OCI-LY1 (cell line): ENCODE results near the gene C19orf44.

ENCODE experiments used
- H2AFZ ChIP-seq: fragments of 200-600 bp; sonication (generic), shearing (Covaris generic); 2 replicates; pipeline ENCODE4 v1.6.0; 2014; ENCODE audit warnings: antibody characterized with exemption, mild to moderate bottlenecking, low read length
- H3F3A ChIP-seq: fragments of 200-600 bp; sonication (generic), shearing (Covaris generic); 2 replicates; pipeline ENCODE4 v1.6.0; 2014; ENCODE audit warnings: mild to moderate bottlenecking, antibody characterized with exemption, low read length, moderate library complexity; ENCODE audit not compliant: insufficient read depth
- H3K27ac ChIP-seq: fragments of 200-600 bp; sonication (generic); 2 replicates; pipeline ENCODE4 v1.5.1; 2014; ENCODE audit warnings: low read length, mixed run types, mild to moderate bottlenecking, low read depth; ENCODE audit not compliant: poor library complexity, severe bottlenecking
- H3K27me3 ChIP-seq: fragments of 200-600 bp; sonication (generic); 2 replicates; pipeline ENCODE4 v1.6.0; 2014; ENCODE audit warnings: antibody characterized with exemption, mild to moderate bottlenecking, low read length, moderate library complexity; ENCODE audit not compliant: insufficient read depth
- H3K36me3 ChIP-seq: fragments of 200-600 bp; sonication (generic); 2 replicates; pipeline ENCODE4 v1.6.1; 2014; ENCODE audit warnings: mild to moderate bottlenecking, antibody characterized with exemption, low read length, moderate library complexity, mixed read lengths; ENCODE audit not compliant: insufficient read depth
- H3K4me1 ChIP-seq: fragments of 200-600 bp; sonication (generic); 2 replicates; pipeline ENCODE4 v1.5.1; 2014; ENCODE audit warnings: mild to moderate bottlenecking, low read length, moderate library complexity; ENCODE audit not compliant: insufficient read depth, severe bottlenecking
- H3K4me2 ChIP-seq: fragments of 200-600 bp; sonication (generic), shearing (Covaris generic); 2 replicates; pipeline ENCODE4 v1.6.1; 2014; ENCODE audit warnings: low read length
- H3K4me3 ChIP-seq: fragments of 200-600 bp; sonication (generic); 2 replicates; pipeline ENCODE4 v1.5.1; 2014; ENCODE audit warnings: low read length, low read depth, mild to moderate bottlenecking, mixed read lengths; ENCODE audit not compliant: poor library complexity, severe bottlenecking
- H3K79me2 ChIP-seq: fragments of 200-600 bp; shearing (Covaris generic); 2 replicates; pipeline ENCODE4 v1.6.1; 2016; ENCODE audit warnings: mixed run types, low read length, mixed read lengths; ENCODE audit not compliant: insufficient read depth
- H3K9ac ChIP-seq: fragments of 200-600 bp; sonication (generic), shearing (Covaris generic); 2 replicates; pipeline ENCODE4 v1.6.1; 2014; ENCODE audit warnings: mild to moderate bottlenecking, low read length, mixed read lengths
- H3K9me2 ChIP-seq: fragments of 200-600 bp; sonication (generic), shearing (Covaris generic); 2 replicates; pipeline ENCODE4 v1.6.1; 2014; ENCODE audit warnings: low read depth, mild to moderate bottlenecking, low read length, mixed read lengths
- H3K9me3 ChIP-seq: fragments of 200-600 bp; shearing (Covaris generic); 2 replicates; pipeline ENCODE4 v1.6.1; 2014; ENCODE audit warnings: low read length, mixed read lengths
- H4K20me1 ChIP-seq: fragments of 200-600 bp; sonication (generic), shearing (Covaris generic); 2 replicates; pipeline ENCODE4 v1.6.0; 2016; ENCODE audit warnings: mild to moderate bottlenecking, low read length; ENCODE audit not compliant: insufficient read depth
- EZH2 ChIP-seq: fragments of 200-600 bp; sonication (generic), shearing (Covaris generic); IDR thresholded peaks from 2 replicates; pipeline ENCODE4 v1.8.0; 2017; ENCODE audit warnings: borderline replicate concordance, mixed run types, mild to moderate bottlenecking, antibody characterized with exemption, low read length, moderate library complexity, mixed read lengths
- TF ChIP-seq, protein P1 (sequence below): fragments of 200-600 bp; sonication (generic), shearing (Covaris generic); IDR thresholded peaks from 2 replicates; pipeline ENCODE4 v1.5.1; 2017; ENCODE audit warnings: mild to moderate bottlenecking, antibody characterized with exemption, low read length, moderate library complexity, mixed read lengths

Gene C19orf44

DNA sequence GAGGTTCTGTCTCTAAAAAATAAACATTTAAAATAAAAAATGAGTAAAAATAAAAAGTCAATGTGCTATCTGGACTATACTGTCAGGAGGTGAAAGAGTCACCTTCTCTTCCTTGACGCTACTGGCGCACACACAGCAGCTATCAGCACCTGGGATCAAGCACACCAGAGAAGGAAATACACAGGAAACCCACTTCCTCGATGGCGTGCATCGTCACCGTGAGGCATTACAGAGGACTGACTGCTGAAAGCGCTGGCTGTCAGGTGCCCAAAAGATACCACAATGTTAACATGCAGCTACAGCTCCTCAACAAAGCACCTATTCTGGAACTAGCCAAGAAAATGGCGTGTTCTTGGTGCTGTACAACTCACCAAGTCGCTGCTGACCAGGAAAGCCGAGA is 70.0 kb downstream of the C19orf44 start:
- no peak overlapping the region for H3K9ac ChIP-seq
- H3K27ac ChIP-seq = no peak overlapping the region
- peaks cover 15% of the 10 kb centered on the region for H3K4me1 ChIP-seq
- no peaks in the 10 kb centered on the region for H3K9me2 ChIP-seq
- H3K36me3 ChIP-seq = peaks cover 82% of the 10 kb centered on the region
- TF ChIP-seq, protein P1, sequence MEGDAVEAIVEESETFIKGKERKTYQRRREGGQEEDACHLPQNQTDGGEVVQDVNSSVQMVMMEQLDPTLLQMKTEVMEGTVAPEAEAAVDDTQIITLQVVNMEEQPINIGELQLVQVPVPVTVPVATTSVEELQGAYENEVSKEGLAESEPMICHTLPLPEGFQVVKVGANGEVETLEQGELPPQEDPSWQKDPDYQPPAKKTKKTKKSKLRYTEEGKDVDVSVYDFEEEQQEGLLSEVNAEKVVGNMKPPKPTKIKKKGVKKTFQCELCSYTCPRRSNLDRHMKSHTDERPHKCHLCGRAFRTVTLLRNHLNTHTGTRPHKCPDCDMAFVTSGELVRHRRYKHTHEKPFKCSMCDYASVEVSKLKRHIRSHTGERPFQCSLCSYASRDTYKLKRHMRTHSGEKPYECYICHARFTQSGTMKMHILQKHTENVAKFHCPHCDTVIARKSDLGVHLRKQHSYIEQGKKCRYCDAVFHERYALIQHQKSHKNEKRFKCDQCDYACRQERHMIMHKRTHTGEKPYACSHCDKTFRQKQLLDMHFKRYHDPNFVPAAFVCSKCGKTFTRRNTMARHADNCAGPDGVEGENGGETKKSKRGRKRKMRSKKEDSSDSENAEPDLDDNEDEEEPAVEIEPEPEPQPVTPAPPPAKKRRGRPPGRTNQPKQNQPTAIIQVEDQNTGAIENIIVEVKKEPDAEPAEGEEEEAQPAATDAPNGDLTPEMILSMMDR = no peak
- no peak for TF ChIP-seq EZH2
- no peak overlapping the region for H3K4me2 ChIP-seq
- H3K4me3 ChIP-seq = no peak overlapping the region
- no peaks in the 10 kb centered on the region for H3F3A ChIP-seq
- H3K27me3 ChIP-seq = no peaks in the 10 kb centered on the region
- no peak overlapping the region for H2AFZ ChIP-seq
- H4K20me1 ChIP-seq = no peaks in the 10 kb centered on the region
- H3K9me3 ChIP-seq = no peaks in the 10 kb centered on the region
- H3K79me2 ChIP-seq = no peaks in the 10 kb centered on the region; the same call in 1 of the 2 replicates

DNA sequence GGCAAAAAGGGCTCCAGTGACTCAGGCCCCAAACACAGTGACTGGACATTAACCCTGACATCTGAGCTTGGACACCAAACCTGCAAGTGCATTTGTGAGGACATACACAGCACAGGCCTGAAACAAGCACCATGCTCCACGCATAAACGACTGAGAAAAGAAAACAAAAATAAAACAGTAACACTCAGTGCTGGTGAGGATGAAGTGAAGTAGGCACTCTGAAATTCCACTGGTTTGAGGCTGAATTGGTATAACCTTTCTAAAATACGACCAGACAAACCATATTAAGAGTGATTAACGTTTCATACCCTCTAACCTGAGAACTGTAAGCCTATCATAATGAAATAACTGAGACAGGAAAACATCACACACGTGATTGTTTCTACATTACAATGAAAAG is 70.5 kb downstream of the C19orf44 start:
- Histone ChIP-seq H3K79me2 (peaks cover 5% of the 10 kb centered on the region), H3K27me3 (no peaks in the 10 kb centered on the region), H3K9ac (no peak overlapping the region), H3K4me1 (peaks cover 19% of the 10 kb centered on the region), H3K9me2 (no peaks in the 10 kb centered on the region), H3K27ac (no peak overlapping the region), H3K9me3 (no peaks in the 10 kb centered on the region), H3F3A (no peaks in the 10 kb centered on the region), H4K20me1 (no peaks in the 10 kb centered on the region), H2AFZ (no peak overlapping the region), H3K36me3 (peaks cover 77% of the 10 kb centered on the region), H3K4me3 (no peak overlapping the region), H3K4me2 (no peak overlapping the region)
- TF ChIP-seq, protein P1 = no peak
- TF ChIP-seq EZH2 = no peak

DNA sequence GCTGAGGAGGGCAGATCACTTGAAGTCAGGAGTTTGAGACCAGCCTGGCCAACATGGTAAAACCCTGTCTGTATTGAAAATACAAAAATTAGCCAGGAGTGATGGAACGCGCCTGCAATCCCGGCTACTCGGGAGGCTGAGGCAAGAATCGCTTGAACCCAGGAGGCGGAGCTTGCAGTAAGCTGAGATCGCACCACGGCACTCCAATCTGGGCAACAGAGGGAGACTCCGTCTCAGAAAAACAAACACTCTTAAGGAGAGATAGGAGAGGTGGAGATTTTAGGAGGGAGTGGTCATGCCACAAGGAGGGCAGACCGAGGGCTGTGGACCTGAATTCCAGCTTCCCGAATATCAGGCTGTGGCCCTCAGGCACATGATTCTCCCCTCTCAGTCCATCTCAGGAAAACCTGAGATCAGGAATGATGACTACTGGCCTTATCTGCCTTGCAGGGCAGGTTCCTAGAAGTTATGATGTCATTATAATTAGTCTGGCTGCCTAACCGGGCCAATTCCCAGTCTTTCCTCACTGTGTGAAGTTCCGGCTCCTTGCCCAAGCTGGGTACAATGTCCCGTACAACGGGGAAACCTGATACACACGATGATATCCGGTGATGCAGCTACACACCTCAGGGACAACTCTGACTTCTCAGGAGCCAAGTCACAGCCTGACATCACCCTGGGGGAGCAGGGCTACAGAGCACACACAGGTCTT is 73.6 kb downstream of the C19orf44 start:
- H3K4me3 ChIP-seq = no peak overlapping the region
- H3K27me3 ChIP-seq = no peaks in the 10 kb centered on the region
- no peak overlapping the region for H3K27ac ChIP-seq
- no peaks in the 10 kb centered on the region; the same call in 1 of the 2 replicates for H3F3A ChIP-seq
- H4K20me1 ChIP-seq = no peaks in the 10 kb centered on the region
- H3K4me2 ChIP-seq = no peak overlapping the region
- peaks cover 37% of the 10 kb centered on the region for H3K4me1 ChIP-seq
- no peaks in the 10 kb centered on the region for H3K9me3 ChIP-seq
- H3K79me2 ChIP-seq = peaks cover 7% of the 10 kb centered on the region
- H3K36me3 ChIP-seq = peaks cover 58% of the 10 kb centered on the region
- TF ChIP-seq EZH2 = no peak
- TF ChIP-seq, protein P1 = no peak
- no peaks in the 10 kb centered on the region for H3K9me2 ChIP-seq
- no peak overlapping the region for H3K9ac ChIP-seq
- H2AFZ ChIP-seq = no peak overlapping the region
